HG03432 (cell line): Measurements from ENCODE around the gene HNF1B.
A peak's percentile ranks its signal among the peaks of the same experiment; 100 is the strongest.

Source experiments
- ATAC-seq: cut with Tn5 transposase; IDR thresholded peaks from one replicate; pipeline ENCODE4 v1.9.1; 2021; ENCODE audit warnings: mild to moderate bottlenecking, moderate library complexity; ENCODE audit not compliant: unreplicated experiment

The HNF1B gene

DNA sequence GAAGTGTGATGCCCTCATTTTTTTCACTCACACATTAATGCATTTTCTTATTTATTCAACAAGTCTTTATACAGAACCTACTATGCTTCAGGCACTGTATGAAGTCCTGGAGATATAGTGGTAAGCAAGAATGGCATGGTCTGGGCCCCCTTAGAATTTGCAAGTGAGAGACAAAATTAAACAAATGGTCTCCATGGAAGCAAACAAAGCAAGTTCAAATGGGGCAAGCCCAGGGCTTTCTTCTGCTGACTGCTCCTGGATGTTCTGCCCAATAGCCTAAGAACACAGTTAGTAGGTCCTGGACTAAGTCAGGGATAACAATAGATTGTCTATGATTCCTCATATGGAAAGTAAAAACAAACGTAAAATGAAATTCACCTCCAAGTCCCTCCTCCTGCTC is 70.3 kb downstream of the HNF1B start:
- ATAC-seq: no peak

DNA sequence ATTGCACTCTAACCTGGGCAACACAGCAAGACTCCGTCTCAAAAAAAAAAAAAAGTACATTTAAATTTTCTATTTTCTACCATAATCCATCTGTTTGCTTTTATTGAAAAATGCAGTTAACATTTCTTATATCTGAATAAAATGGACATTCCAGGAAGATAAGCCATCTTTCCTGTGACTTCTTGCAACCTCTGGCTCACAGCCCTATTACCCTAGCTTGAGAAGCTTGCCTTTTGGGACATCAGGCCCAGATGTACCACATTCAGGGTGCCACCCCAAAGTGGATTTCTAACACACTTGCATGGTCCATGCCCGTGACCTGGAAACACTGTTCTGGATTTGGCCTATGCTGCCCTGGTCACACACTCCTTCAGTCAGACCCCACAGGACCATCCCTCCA is 71.5 kb downstream of the HNF1B start:
- ATAC-seq: no peak

GRCh38 chr17:37672548-37673078 is 72.2 kb downstream of the HNF1B start:
- no peak for ATAC-seq

- ATAC-seq: no peak
Observed at GRCh38 chr17:37671824-37672547, 72.9 kb downstream of the HNF1B start.

DNA sequence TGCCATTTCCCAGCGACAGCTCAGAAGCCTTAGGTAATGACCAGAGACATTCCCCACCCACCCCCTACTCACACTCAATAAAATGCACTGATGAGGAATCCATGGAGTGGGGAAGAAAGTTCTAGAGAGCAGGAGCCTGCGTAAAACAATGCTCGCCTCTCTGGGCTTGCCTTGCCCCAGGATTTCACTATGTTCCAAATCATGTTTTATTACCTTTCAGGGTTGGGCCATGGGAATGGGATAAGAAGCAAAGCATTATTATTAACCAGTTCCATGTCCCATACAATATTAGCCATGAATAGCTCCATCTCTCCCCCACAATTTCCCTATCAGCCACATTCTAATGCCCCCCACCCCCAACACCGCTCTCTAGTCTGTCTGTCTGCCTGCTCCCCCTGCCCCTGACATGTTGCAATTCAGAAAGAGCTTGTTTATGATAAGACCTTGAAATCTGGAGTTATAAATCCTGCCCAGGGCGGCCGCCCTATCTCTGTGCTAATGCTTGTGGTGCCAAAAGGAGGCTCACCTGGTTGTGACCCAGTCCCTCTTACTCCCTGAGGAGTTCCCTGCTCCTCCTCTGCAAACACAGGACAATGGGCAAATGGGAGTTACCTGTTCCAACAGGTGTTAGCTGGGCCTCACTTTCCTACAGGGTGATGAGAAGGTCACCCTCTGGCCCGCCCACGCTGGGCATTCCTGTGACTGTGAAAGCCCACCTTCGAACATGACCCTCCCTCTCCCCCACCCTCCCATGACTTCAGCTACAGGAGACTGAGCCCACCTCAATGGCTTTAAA is 73.6 kb downstream of the HNF1B start:
- no peak for ATAC-seq

DNA sequence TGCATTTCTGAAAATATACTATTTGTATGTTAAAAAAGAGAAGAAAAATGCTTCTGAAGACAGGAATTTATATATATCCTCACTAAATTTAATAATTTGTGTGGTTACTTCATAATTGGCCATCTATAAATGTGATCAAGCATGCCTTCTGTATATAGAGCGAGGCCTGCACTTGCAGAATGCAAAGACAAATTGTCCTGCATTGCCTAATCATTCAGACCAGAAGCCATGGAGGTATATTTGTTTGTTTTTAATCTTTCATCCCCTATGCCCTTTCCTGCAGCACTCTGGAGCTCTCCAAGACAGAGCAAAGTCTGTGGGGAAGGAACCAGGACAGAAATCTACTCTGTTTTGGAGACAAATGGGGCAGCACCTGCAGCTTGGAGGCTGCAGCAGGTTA is 77.8 kb downstream of the HNF1B start:
- no peak for ATAC-seq

DNA sequence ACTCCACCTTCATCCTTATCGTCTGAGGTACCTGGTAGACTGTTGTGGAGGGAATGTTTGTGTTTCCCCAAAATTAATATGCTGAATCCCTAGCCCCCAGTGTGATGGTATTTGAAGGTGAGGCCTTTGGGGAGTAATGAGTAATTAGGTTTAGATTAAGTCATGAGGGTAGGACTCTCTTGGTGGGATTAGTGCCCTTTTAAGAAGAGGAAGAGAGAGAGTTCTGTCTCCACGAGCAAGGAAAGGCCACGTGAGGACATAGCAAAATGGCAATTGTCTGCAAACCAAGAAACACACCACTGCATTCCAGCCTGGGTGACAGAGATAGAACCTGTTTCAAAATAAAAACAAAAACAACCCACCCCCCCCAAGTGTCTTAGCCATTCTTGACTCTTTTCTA is 80.6 kb downstream of the HNF1B start:
- no peak for ATAC-seq

DNA sequence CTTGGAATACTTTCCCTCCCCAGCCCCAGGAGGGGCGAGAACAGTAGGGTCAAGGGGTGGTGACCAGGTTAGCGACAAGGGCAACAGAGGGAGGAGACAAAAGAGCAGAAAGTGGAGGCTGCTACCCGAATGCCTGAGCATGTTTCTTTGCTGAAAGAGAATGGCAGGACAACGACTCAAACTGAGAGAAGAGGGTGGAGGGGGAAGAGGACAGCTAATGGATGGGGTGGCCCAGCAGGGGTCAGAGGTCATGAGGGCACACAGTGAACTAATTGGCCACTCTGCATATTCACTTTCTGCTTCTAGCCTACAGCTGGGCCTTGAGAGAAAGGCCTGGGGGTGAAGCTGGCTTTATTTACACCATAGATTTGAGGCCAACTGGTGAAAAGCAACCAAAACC is 82.5 kb downstream of the HNF1B start:
- no peak for ATAC-seq

DNA sequence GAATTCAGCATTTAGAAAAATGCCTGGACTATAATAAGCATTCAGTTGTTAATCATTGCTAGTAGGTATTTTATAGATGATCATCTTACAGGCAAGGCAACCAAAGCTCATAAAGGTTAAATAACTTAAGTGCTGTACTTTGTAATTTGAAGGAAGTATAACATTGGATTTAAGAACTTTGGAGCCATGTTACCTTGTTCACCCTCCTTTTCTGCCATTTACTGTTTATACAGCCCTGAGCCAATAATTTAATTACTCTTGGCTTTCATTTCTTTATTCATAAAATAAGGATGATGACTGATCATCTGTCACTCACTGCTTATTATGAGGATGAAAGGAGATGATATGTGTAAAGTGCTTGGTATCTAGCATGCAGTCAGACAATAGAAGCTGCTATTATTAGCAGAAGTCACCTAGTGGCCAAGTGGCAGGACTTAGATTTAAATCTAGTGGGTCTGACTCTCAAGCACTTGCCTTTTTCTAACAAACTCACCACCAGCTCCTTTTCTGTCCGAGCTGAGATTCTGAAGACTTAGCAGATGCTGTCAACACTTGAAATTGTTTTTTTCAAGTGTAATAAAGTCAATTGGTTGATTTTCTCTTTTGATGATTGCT is 83.4 kb downstream of the HNF1B start:
- no peak for ATAC-seq

GRCh38 chr17:37659925-37660324 is 84.9 kb downstream of the HNF1B start:
- ATAC-seq: no peak

DNA sequence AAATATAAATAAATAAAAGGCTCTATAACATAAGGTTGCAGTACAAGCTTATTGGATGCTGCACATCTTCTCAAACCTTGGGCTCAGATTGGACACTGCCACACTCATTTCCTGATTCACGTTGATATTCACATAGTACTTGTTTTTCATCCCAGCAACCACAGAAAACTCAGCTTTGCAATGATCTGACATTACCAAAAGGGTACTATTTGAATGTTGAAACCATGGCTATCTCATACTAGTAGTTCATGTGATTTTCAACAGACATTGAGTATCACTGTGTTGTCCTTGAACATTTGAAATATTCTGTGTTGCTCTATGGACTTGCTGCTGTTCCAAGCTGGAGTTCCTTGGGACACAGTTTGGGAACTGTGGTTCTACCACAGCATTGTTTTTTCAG is 87.7 kb downstream of the HNF1B start:
- no peak for ATAC-seq

DNA sequence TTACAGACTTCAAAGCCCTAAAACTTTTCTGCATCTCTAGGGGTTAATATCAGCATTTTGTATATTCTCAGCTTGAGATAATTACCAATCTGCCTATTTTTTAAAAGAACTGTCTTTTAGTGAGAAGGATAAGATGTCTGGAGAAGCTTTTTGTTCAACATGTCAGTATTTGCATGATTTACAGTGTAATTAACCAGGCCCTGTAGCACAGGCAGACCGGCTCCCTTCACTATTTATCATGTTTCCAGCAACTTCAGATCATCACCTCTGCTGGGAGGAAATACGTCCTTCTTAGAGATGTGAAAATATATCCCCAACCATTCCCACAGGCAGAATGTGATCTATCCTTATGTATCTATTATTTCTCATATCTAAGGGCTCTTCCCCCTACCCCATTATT is 93.0 kb downstream of the HNF1B start:
- no peak for ATAC-seq

- ATAC-seq: no peak
Observed at GRCh38 chr17:37650419-37651003, 94.3 kb downstream of the HNF1B start.

GRCh38 chr17:37648555-37648954 is 96.3 kb downstream of the HNF1B start:
- ATAC-seq: no peak

- no peak for ATAC-seq
Observed at GRCh38 chr17:37647856-37648255, 97.0 kb downstream of the HNF1B start.

- no peak for ATAC-seq
Observed at GRCh38 chr17:37643869-37644268, 101.0 kb downstream of the HNF1B start.

- peak; percentile 84 for ATAC-seq
Observed at GRCh38 chr17:37643118-37643766, 101.6 kb downstream of the HNF1B start, which contains the start of gene DDX52. Gene DDX52, minus strand, starts transcription at chr17:37643446. Its CDS starts 26 bp downstream, at chr17:37643420.

- no peak for ATAC-seq
Observed at GRCh38 chr17:37642681-37643080, 102.2 kb downstream of the HNF1B start.

DNA sequence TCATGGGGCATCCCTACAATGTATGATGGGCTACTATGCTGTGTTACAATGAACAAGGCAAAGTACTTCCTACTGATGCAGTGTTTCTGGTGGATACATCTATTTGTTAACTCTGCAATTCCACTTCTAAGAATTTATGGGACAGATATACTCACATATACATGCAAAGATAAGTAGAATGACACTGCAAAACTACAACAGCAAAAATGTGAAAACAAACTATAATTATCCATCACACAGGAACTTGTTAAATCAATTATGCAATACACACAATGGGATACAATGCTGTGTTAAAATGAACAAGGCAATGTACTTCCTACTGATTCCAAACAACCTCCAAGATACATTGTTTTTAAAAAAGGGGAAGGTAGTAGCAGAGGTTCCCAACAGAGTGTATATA is 104.8 kb downstream of the HNF1B start:
- ATAC-seq: no peak

DNA sequence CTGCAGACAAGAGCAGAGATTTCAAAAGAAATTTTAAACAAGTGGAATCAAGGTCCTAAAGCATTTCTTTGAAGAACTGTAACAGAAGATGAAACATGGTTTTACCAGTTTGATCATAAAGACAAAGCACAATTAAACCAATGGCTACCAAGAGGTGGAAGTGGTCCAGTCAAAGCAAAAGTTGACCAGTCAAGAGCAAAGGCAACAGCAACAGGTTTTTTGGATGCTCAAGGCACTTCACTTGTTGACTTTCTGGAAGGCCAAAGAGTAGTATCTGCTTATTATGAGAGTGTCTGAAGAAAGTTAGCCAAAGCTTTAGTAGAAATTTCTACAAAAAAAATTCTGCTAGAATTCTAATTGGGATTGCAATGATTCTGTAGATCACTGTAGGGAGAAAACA is 106.9 kb downstream of the HNF1B start:
- no peak for ATAC-seq
